Measurements from ENCODE around the gene CSAG3.
"Not testable (repeated sequence)": the region's sequence is repeated elsewhere in the genome, so short reads cannot be mapped to it uniquely, and the experiment has no call there.

DNA sequence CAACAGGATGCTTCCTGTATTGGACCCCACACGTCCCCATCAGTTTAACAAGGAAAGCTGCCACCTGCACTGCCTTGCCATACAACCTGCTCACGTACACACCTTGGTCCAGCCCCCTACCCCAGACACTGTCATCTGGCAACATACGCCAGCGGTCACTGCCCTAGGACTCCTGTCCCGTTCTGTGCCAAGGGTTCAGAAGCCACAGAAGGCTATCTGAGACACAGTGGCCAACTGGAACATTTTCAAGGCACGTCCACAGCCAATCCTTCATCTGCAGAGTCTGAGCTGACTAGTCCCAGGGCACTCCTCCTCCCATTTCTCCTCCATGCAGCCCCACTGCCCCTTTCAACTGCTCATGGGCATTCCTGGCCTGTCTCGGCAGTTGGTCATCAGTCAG, 2.6 kb downstream of the CSAG3 start:
- TF ChIP-seq, protein P1, sequence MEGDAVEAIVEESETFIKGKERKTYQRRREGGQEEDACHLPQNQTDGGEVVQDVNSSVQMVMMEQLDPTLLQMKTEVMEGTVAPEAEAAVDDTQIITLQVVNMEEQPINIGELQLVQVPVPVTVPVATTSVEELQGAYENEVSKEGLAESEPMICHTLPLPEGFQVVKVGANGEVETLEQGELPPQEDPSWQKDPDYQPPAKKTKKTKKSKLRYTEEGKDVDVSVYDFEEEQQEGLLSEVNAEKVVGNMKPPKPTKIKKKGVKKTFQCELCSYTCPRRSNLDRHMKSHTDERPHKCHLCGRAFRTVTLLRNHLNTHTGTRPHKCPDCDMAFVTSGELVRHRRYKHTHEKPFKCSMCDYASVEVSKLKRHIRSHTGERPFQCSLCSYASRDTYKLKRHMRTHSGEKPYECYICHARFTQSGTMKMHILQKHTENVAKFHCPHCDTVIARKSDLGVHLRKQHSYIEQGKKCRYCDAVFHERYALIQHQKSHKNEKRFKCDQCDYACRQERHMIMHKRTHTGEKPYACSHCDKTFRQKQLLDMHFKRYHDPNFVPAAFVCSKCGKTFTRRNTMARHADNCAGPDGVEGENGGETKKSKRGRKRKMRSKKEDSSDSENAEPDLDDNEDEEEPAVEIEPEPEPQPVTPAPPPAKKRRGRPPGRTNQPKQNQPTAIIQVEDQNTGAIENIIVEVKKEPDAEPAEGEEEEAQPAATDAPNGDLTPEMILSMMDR (IDR thresholded peaks at IDR 0.05): not testable (repeated sequence)
- not testable (repeated sequence) for TF ChIP-seq EP300 (IDR thresholded peaks at IDR 0.05)

Data from gastroesophageal sphincter (tissue), 3 donors.